CD4-positive, CD25-positive, alpha-beta regulatory T cell (primary cell): ENCODE measurements around the gene ATAD3B. TPM values are rescaled to one million over a fixed set of nuclear protein-coding genes. Genes with fewer than 3 reads are reported as not detected.
"Not testable (repeated sequence)": the region's sequence is repeated elsewhere in the genome, so short reads cannot be mapped to it uniquely, and the experiment has no call there.

Source experiments
- ATAC-seq, 2 donors: fragments of 150-1000 bp; cut with Tn5 transposase; one replicate each; pipeline ENCODE4 v1.10.0; 2021; ENCODE audit warnings: low read depth in 2 of 2, moderate number of reproducible peaks in 2 of 2, moderate library complexity in 1 of 2
- DNase-seq, 3 donors: peaks; one replicate each; pipeline versions ENCODE4 v3.0.0 to v3.0.0-alpha.2; 2012 to 2022; ENCODE audit warnings: mixed read lengths in 1 of 3
- H3K27ac ChIP-seq: one replicate; pipeline ENCODE4 v1.7.0; 2013; ENCODE audit warnings: mild to moderate bottlenecking, low read length; ENCODE audit not compliant: insufficient read depth, poor library complexity, severe bottlenecking
- H3K27me3 ChIP-seq: one replicate; pipeline ENCODE4 v1.7.0; 2013; ENCODE audit warnings: low read length; ENCODE audit not compliant: control insufficient read depth, insufficient read depth
- H3K36me3 ChIP-seq: one replicate; pipeline ENCODE4 v1.7.0; 2013; ENCODE audit warnings: mild to moderate bottlenecking, low read length, moderate library complexity; ENCODE audit not compliant: control insufficient read depth, insufficient read depth
- H3K4me1 ChIP-seq: 2 replicates; pipeline ENCODE4 v1.7.0; 2013; ENCODE audit warnings: mild to moderate bottlenecking, low read length; ENCODE audit not compliant: insufficient read depth, control insufficient read depth, poor library complexity, severe bottlenecking
- H3K4me3 ChIP-seq: one replicate; pipeline ENCODE4 v1.7.0; 2013; ENCODE audit warnings: low read depth, mild to moderate bottlenecking, low read length, moderate library complexity
- H3K9me3 ChIP-seq, 2 experiments: 1 replicate in 1 of 2; 2 replicates in 1 of 2; pipeline ENCODE4 v1.7.0; 2013; ENCODE audit warnings: low read length in 2 of 2, mild to moderate bottlenecking in 1 of 2, moderate library complexity in 1 of 2; ENCODE audit not compliant: control insufficient read depth in 2 of 2
- H3K27ac Mint-ChIP-seq, 3 donors: one replicate each; pipeline ENCODE4 v1.8.0; 2020 to 2022; ENCODE audit warnings: mild to moderate bottlenecking in 3 of 3, mixed read lengths in 3 of 3, moderate library complexity in 2 of 3
- H3K27me3 Mint-ChIP-seq: one replicate; pipeline ENCODE4 v1.8.0; 2022; ENCODE audit warnings: mild to moderate bottlenecking, mixed read lengths
- H3K36me3 Mint-ChIP-seq: one replicate; pipeline ENCODE4 v1.8.0; 2020; ENCODE audit warnings: mixed read lengths
- H3K4me1 Mint-ChIP-seq, 4 donors: one replicate each; pipeline ENCODE4 v1.8.0; 2020 to 2022; ENCODE audit warnings: mixed read lengths in 4 of 4, mild to moderate bottlenecking in 1 of 4
- H3K4me3 Mint-ChIP-seq, 4 donors: one replicate each; pipeline ENCODE4 v1.8.0; 2020 to 2022; ENCODE audit warnings: mild to moderate bottlenecking in 4 of 4, mixed read lengths in 4 of 4, moderate library complexity in 3 of 4
- H3K9me3 Mint-ChIP-seq, 7 donors: one replicate each; pipeline ENCODE4 v1.8.0; 2020 to 2022; ENCODE audit warnings: mixed read lengths in 7 of 7, mild to moderate bottlenecking in 3 of 7, moderate library complexity in 2 of 7
- polyA plus RNA-seq, 4 donors: library from polyadenylated mRNA; unstranded; fragments of 300-500 nt; fragmentation: Illumina TruSeq; gene quantifications; one replicate each; pipeline ENCODE4 v1.2.3, GENCODE V29; 2021
- total RNA-seq: library from RNA; stranded (reverse); gene quantifications from one replicate; pipeline ENCODE4 v1.2.3, GENCODE V29; 2022

The ATAD3B gene
- total and polyA plus RNA-seq, 5 donors from 2014 or later: 2.3 to 39.4 (median 3.6) TPM

- peaks cover 0 to 13% (median 0%) of the 10 kb centered on the region in 4 donors for H3K4me1 Mint-ChIP-seq
These were observed 45.4 kb downstream of the ATAD3B start for GRCh38 chr1:1516923-1517322.

GRCh38 chr1:1517973-1518620 is 46.5 kb downstream of the ATAD3B start:
- no peaks in the 10 kb centered on the region for H3K27me3 Mint-ChIP-seq
- H3K9me3 ChIP-seq: no peaks in the 10 kb centered on the region
- H3K27ac Mint-ChIP-seq: peak overlapping the region in 1 of 3 donors; percentile 60
- H3K36me3 Mint-ChIP-seq: no peaks in the 10 kb centered on the region
- H3K4me3 ChIP-seq: no peak overlapping the region
- H3K27ac ChIP-seq: no peak overlapping the region
- H3K4me3 Mint-ChIP-seq: no peak overlapping the region
- H3K9me3 Mint-ChIP-seq: no peaks in the 10 kb centered on the region
- no peaks in the 10 kb centered on the region for H3K4me1 ChIP-seq
- H3K36me3 ChIP-seq: peaks cover 7% of the 10 kb centered on the region
- ATAC-seq: no peak
- H3K4me1 Mint-ChIP-seq: peaks cover 0 to 9% (median 0%) of the 10 kb centered on the region in 4 donors
- no peak for DNase-seq
- no peaks in the 10 kb centered on the region for H3K27me3 ChIP-seq

More at GRCh38 chr1:1516923-1517322, 45.4 kb downstream of the ATAD3B start:
- ATAC-seq, H3K27ac ChIP-seq, H3K36me3 ChIP-seq, H3K4me3 ChIP-seq, DNase-seq, H3K4me3 Mint-ChIP-seq, H3K9me3 ChIP-seq, H3K4me1 ChIP-seq, H3K9me3 Mint-ChIP-seq, H3K27ac Mint-ChIP-seq, H3K27me3 Mint-ChIP-seq, H3K36me3 Mint-ChIP-seq, H3K27me3 ChIP-seq: not testable (repeated sequence)

DNA sequence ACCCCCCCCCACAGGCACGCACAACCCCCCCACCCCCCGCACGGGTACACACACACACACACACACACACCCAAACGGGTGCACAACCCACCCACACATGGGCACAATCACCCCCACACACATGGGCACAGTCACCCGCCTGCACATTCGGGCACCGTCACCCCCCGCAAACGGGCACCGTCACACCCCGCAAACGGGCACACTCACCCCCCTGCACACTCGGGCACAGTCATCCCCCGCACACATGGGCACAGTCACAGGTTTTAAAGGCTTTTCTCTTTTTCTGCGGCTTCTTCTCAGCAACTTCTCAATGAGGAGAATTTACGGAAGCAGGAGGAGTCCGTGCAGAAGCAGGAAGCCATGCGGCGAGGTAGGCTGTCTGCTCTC is 47.0 kb downstream of the ATAD3B start:
- not testable (repeated sequence) for H3K27ac ChIP-seq, H3K27me3 Mint-ChIP-seq, DNase-seq, H3K27ac Mint-ChIP-seq, H3K36me3 ChIP-seq, H3K36me3 Mint-ChIP-seq, H3K4me1 ChIP-seq, H3K4me3 Mint-ChIP-seq, H3K4me1 Mint-ChIP-seq, H3K27me3 ChIP-seq, H3K9me3 Mint-ChIP-seq, H3K9me3 ChIP-seq, H3K4me3 ChIP-seq, ATAC-seq

GRCh38 chr1:1519805-1520505 is 48.4 kb downstream of the ATAD3B start:
- not testable (repeated sequence) for H3K36me3 ChIP-seq, ATAC-seq, H3K36me3 Mint-ChIP-seq, H3K4me1 Mint-ChIP-seq, DNase-seq, H3K9me3 Mint-ChIP-seq, H3K27me3 Mint-ChIP-seq, H3K4me3 Mint-ChIP-seq, H3K27ac ChIP-seq, H3K27me3 ChIP-seq, H3K9me3 ChIP-seq, H3K27ac Mint-ChIP-seq, H3K4me3 ChIP-seq, H3K4me1 ChIP-seq

DNA sequence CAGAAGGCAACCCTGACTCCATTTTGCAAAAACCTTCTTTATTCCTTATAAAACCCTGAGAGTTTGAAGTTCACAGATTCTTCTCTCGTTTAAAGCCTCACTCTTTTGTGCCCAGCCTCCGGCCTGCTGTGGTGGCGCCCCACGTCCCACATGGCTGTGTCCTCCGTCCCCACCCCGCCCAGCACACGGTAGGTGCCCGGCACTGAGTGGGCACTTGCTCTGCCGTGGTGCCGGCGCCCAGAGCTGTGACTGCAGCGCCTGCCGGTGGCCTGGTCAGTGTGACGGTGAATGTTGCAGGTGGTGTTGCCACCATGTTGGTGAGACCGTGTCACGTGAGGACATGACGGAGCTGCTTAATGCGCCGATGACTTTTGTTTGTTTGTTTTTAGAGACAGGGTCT is 49.8 kb downstream of the ATAD3B start:
- no peak overlapping the region for H3K27ac Mint-ChIP-seq
- H3K4me1 Mint-ChIP-seq: no peaks in the 10 kb centered on the region
- no peak overlapping the region for H3K4me3 Mint-ChIP-seq
- no peaks in the 10 kb centered on the region for H3K9me3 Mint-ChIP-seq
- Histone ChIP-seq H3K27me3 (no peaks in the 10 kb centered on the region), H3K9me3 (no peaks in the 10 kb centered on the region), H3K4me1 (no peaks in the 10 kb centered on the region), H3K4me3 (no peak overlapping the region), H3K36me3 (peaks cover 10% of the 10 kb centered on the region), H3K27ac (no peak overlapping the region)
- ATAC-seq: no peak
- no peak for DNase-seq
- no peaks in the 10 kb centered on the region for H3K27me3 Mint-ChIP-seq
- no peaks in the 10 kb centered on the region for H3K36me3 Mint-ChIP-seq

GRCh38 chr1:1522536-1522935 is 51.0 kb downstream of the ATAD3B start:
- not testable (repeated sequence) for H3K27ac Mint-ChIP-seq, H3K4me3 ChIP-seq, H3K27me3 Mint-ChIP-seq, H3K36me3 Mint-ChIP-seq, H3K4me1 ChIP-seq, H3K4me1 Mint-ChIP-seq, H3K9me3 ChIP-seq, H3K27me3 ChIP-seq, H3K9me3 Mint-ChIP-seq, H3K4me3 Mint-ChIP-seq, DNase-seq, ATAC-seq, H3K27ac ChIP-seq
- H3K36me3 ChIP-seq: peaks cover 15% of the 10 kb centered on the region

GRCh38 chr1:1523226-1523625 is 51.7 kb downstream of the ATAD3B start:
- not testable (repeated sequence) for H3K4me1 Mint-ChIP-seq, ATAC-seq, H3K9me3 Mint-ChIP-seq, H3K27ac Mint-ChIP-seq, H3K9me3 ChIP-seq, H3K4me3 ChIP-seq, H3K27ac ChIP-seq, H3K36me3 ChIP-seq, H3K27me3 ChIP-seq, H3K36me3 Mint-ChIP-seq, H3K4me1 ChIP-seq, DNase-seq, H3K27me3 Mint-ChIP-seq, H3K4me3 Mint-ChIP-seq

- H3K4me1 Mint-ChIP-seq, H3K27ac ChIP-seq, H3K4me3 ChIP-seq, H3K4me3 Mint-ChIP-seq, H3K27me3 ChIP-seq, H3K36me3 Mint-ChIP-seq, H3K4me1 ChIP-seq, H3K36me3 ChIP-seq, H3K27ac Mint-ChIP-seq, H3K9me3 Mint-ChIP-seq, ATAC-seq, H3K9me3 ChIP-seq, H3K27me3 Mint-ChIP-seq, DNase-seq: not testable (repeated sequence)
These were observed 52.1 kb downstream of the ATAD3B start for GRCh38 chr1:1523651-1524050.
